Testis (tissue), 2 donors: ENCODE measurements around the gene MLPH.

Experiments
- POLR2A ChIP-seq: fragments of 450-650 bp; IDR thresholded peaks from one replicate; pipeline ENCODE4 v1.6.1; 2017; ENCODE audit warnings: antibody characterized with exemption, mild to moderate bottlenecking, moderate library complexity
- TF ChIP-seq, protein P1 (sequence below), 3 experiments: fragments of 450-650 bp in 2 of 3; fragments of 200-600 bp in 1 of 3; sonication (generic) in 1 of 3; IDR thresholded peaks; one replicate each; pipeline ENCODE4 v1.5.1; 2016 to 2019; ENCODE audit warnings: antibody characterized with exemption in 3 of 3, mild to moderate bottlenecking in 2 of 3, moderate library complexity in 1 of 3

DNA sequence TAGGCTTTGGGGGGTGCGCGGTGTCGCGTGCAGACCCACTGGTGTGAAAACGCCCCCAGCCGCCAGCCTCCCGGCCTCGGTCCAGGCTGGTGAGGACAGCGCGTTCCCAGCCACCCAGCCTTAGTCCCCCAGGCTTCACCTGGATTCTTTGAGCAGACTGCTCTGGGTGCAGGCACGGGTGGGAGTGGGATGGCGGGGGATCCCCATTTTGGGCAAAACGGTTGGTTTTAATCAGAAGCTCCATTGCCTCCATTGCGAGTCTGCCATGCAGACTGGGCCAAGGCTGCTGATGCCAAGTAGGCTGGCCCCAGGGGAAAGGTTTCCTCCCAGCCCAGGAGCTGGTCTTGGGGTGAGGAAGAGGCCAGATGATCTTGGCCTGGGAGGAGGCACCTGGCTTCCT, 445 bp downstream of the MLPH start:
- TF ChIP-seq, protein P1, sequence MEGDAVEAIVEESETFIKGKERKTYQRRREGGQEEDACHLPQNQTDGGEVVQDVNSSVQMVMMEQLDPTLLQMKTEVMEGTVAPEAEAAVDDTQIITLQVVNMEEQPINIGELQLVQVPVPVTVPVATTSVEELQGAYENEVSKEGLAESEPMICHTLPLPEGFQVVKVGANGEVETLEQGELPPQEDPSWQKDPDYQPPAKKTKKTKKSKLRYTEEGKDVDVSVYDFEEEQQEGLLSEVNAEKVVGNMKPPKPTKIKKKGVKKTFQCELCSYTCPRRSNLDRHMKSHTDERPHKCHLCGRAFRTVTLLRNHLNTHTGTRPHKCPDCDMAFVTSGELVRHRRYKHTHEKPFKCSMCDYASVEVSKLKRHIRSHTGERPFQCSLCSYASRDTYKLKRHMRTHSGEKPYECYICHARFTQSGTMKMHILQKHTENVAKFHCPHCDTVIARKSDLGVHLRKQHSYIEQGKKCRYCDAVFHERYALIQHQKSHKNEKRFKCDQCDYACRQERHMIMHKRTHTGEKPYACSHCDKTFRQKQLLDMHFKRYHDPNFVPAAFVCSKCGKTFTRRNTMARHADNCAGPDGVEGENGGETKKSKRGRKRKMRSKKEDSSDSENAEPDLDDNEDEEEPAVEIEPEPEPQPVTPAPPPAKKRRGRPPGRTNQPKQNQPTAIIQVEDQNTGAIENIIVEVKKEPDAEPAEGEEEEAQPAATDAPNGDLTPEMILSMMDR (IDR thresholded peaks at IDR 0.05): no peak
- TF ChIP-seq POLR2A: no peak
